NB4 (cell line): Measurements from ENCODE around the gene TMEM94.
"Not testable (repeated sequence)": the region's sequence is repeated elsewhere in the genome, so short reads cannot be mapped to it uniquely, and the experiment has no call there.

ENCODE experiments used
- DNase-seq: peaks from one replicate; pipeline ENCODE4 v3.0.0; 2010; ENCODE audit warnings: low read depth
- H3K4me3 ChIP-seq: one replicate; pipeline ENCODE4 v1.5.1; 2011; ENCODE audit warnings: mild to moderate bottlenecking, low read depth, low read length, moderate library complexity
- CTCF ChIP-seq: IDR thresholded peaks from one replicate; pipeline ENCODE4 v1.5.1; 2012; ENCODE audit warnings: low read depth, low read length
- MYC ChIP-seq: IDR thresholded peaks from 2 replicates; pipeline ENCODE4 v1.6.1; 2011; ENCODE audit warnings: low read depth, low read length
- POLR2A ChIP-seq: IDR thresholded peaks from 2 replicates; pipeline ENCODE4 v1.6.1; 2011; ENCODE audit warnings: mild to moderate bottlenecking; ENCODE audit not compliant: insufficient read length; ENCODE audit errors: extremely low read depth
- TF ChIP-seq, protein P1 (sequence below): IDR thresholded peaks from 2 replicates; pipeline ENCODE4 v1.6.1; 2011; ENCODE audit warnings: low read depth, low read length

The TMEM94 gene

GRCh38 chr17:75516255-75516618 is 59.8 kb downstream of the TMEM94 start, which contains the start of gene TSEN54:
TSS of gene TSEN54 (plus strand) at chr17:75516528. CDS start at chr17:75516561, 33 bp downstream.
- DNase-seq = peak; percentile 90
- TF ChIP-seq MYC = peak; percentile 11
- TF ChIP-seq CTCF = no peak
- peak within 1 kb of the TSS; percentile 59 for H3K4me3 ChIP-seq

- DNase-seq = peak; percentile 60
- H3K4me3 ChIP-seq = peak overlapping the region; percentile 59
- TF ChIP-seq POLR2A = no peak
- TF ChIP-seq MYC = 0 out of 2 replicates have a peak, but pooled peaks have one; percentile 10
- no peak for TF ChIP-seq CTCF
- TF ChIP-seq, protein P1, sequence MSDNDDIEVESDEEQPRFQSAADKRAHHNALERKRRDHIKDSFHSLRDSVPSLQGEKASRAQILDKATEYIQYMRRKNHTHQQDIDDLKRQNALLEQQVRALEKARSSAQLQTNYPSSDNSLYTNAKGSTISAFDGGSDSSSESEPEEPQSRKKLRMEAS = no peak
These were observed 60.3 kb downstream of the TMEM94 start for GRCh38 chr17:75516619-75517296.

DNA sequence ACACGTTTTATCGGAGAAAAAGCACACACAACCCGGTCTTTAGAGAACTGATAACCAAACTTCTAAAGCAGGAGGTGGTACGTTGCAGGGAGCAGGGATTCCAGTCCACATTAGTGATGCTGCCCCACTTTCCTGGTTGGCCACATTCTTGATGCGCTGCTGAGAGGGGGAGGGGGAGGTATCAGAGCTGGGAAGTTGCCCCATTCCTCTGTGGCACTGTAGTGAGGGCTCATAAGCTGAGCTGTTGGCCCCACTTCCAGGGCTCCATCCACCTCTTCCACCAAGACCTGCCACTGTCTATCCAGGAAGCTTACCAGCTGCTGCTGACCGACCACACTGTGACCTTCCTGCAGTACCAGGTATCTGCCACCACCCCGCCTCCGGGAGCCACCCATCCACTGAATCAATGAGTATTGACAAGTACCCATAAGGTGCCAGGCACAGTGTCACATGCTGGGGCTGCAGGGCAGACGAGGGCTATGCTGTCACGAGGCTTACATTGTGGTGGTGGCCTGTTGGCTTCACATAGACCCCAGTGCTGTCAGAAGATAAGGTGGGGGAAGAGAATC is 60.9 kb downstream of the TMEM94 start:
- no peak for DNase-seq
- H3K4me3 ChIP-seq = peak overlapping the region; percentile 59
- TF ChIP-seq, protein P1 = no peak
- no peak for TF ChIP-seq MYC

GRCh38 chr17:75518201-75518600 is 61.8 kb downstream of the TMEM94 start:
- DNase-seq = peak; percentile 69
- TF ChIP-seq, protein P1 = no peak
- TF ChIP-seq MYC (no peak), CTCF (no peak), POLR2A (no peak)

DNA sequence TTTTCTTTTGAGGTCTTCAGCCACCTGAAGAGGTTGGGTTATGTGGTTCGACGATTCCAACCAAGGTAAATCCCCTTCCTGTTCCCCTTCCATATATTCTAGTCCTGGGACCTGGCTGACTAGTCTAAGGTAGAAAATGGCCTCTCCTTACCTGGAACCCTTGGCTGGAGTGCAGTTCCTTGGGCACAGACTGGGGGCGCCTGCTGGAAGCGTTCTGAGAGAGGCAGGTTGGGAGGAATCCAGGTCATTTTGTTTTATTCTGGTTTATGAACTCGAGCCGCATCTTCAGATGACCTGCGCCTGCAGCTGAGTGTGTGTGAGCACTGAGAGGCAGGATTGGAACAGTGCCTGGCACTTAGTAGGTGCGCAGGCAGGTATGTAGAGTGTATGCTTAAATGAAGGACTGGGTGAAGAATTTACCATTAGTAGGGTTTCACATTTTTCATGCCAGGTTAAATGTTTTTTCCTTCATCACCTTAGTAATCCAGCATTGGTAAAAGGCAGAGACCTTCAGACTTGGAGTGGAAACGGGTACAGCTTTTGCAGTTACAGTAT is 62.6 kb downstream of the TMEM94 start:
- no peak overlapping the region for H3K4me3 ChIP-seq
- no peak for DNase-seq
- TF ChIP-seq CTCF (no peak), POLR2A (no peak), MYC (no peak)
- TF ChIP-seq, protein P1 = no peak

More at GRCh38 chr17:75518201-75518600, 61.8 kb downstream of the TMEM94 start:
- H3K4me3 ChIP-seq = no peak overlapping the region

DNA sequence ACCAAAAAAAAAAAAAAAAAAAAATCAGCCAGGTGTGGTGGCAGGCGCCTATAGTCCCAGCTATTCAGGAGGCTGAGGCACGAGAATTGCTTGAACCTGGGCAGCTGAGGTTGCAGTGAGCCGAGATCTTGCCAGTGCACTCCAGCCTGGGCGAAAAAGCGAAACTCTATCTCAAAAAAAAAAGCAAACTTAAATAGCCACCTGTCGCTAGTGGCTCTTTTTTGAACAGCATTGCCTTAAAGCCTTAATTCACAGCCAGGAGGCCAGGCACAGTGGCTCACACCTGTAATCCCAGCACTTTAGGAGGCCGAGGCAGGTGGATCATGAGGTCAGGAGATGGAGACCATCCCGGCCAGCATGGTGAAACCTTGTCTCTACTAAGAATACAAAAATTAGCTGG is 64.0 kb downstream of the TMEM94 start:
- not testable (repeated sequence) for DNase-seq, H3K4me3 ChIP-seq

DNA sequence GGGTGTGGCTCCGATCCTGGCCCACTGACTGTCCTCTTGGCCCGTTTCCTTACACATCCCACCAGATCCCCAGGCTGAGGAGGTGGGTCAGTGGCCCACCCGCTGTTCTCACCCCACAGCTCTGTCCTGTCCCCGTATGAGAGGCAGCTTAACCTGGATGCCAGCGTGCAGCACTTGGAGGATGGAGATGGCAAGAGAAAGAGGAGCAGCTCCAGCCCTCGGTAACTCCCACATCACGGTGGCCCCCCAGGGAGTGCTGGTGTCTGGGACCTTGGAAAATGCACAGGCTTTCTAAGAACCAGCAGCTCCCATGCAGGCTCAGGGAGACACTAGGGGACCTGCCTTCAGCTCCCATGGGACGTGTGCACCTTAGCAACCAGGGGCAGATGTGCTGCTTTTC is 64.9 kb downstream of the TMEM94 start:
- no peak overlapping the region for H3K4me3 ChIP-seq
- no peak for DNase-seq
- TF ChIP-seq MYC (no peak), CTCF (no peak)
- TF ChIP-seq, protein P1 = no peak
